Smooth muscle cell of the coronary artery (primary cell): ENCODE data around the gene DNASE1L1. TPM values are rescaled to one million over a fixed set of nuclear protein-coding genes. Genes with fewer than 3 reads are reported as not detected.

Experiments
- total RNA-seq: library from RNA; depleted of rRNA; stranded (reverse); fragments of >200 nt; gene quantifications from 2 replicates; pipeline ENCODE4 v1.2.3, GENCODE V29; 2014; ENCODE audit warnings: low replicate concordance

Gene DNASE1L1, protein sequence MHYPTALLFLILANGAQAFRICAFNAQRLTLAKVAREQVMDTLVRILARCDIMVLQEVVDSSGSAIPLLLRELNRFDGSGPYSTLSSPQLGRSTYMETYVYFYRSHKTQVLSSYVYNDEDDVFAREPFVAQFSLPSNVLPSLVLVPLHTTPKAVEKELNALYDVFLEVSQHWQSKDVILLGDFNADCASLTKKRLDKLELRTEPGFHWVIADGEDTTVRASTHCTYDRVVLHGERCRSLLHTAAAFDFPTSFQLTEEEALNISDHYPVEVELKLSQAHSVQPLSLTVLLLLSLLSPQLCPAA
- 34.3 and 98.6 TPM in 2 replicates for total RNA-seq

DNA sequence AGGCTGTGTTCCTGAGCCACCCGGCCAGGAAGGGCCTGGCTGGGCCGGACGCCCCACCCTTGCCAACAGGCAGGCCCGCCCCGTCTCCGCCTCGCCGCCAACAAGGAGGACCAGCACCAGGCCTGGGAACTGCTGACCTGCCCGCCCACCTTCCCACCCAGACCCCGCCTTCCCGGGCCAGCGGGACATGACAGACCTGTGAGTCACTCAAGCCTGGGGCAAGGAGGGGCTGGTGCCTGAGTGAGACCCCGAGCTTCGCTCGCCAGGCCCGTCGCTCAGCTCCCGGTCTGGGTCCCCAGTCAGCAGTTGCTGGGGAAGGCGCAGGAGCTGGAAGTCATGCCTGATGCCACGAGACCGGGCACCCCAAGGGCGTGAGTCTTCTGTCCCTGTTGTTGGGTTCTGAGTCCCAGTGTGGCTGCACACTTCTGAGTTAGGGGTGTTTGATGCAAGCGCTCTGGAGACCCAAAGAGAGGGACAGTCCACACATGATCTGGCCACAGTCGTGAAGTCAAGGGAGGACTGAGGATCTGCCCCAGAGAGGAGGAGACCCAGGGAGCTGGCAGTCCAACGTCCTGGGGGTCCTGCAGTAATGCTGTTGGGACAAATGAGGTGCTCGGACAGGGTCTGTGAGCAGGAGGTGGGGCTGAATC, at the start of gene DNASE1L1:
TSS of gene DNASE1L1 (minus strand) at position 33 of the 650 bp plus-strand sequence. CDS start 3,686 bp downstream, outside the sequence.

DNA sequence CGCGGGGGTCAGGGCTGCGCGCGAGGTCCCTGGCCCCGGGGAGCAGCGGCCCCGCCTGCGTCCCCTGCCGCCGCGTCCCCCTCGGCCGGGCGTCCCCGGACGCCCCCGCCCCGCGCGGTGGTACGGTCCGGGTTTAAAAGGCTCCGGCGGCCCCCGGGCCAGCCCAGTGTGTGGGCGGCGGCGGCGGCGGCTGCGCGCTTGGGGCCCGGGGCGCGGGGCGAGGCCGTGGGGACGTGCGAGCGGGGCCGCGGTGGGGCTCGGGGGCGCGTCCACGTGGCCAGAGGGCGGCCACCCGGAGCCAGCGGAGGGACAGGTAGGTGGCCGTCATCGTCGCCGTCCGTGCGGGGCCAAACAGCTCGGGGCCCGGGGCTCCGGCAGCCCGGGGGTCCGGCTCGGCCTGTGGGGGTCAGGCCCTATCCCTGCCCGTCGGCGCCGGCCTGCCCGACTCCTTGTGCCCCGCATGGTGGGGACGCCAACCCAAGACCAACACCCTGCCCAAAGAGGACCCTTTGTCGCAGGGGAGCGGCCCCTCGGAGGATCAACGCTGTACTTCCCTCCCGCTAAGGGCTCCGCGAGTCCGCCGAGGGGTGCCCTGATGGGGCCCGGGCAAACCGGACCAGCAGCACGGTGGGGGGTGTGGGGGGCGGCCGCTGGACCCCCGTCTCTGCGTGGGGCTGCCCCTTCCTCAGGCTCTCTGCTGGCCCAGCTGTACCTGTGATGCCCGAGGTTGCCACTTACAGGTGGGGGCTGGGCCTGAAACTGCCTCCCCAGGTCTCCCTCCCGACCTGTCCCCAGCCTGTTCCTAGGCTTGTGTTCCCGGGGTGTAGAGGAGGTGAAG, 49.3 kb upstream of the DNASE1L1 start, which contains the start of gene PLXNA3:
TSS of gene PLXNA3 (plus strand) at position 166 of the 838 bp plus-strand sequence. CDS start 1,903 bp downstream, outside the sequence.

DNA sequence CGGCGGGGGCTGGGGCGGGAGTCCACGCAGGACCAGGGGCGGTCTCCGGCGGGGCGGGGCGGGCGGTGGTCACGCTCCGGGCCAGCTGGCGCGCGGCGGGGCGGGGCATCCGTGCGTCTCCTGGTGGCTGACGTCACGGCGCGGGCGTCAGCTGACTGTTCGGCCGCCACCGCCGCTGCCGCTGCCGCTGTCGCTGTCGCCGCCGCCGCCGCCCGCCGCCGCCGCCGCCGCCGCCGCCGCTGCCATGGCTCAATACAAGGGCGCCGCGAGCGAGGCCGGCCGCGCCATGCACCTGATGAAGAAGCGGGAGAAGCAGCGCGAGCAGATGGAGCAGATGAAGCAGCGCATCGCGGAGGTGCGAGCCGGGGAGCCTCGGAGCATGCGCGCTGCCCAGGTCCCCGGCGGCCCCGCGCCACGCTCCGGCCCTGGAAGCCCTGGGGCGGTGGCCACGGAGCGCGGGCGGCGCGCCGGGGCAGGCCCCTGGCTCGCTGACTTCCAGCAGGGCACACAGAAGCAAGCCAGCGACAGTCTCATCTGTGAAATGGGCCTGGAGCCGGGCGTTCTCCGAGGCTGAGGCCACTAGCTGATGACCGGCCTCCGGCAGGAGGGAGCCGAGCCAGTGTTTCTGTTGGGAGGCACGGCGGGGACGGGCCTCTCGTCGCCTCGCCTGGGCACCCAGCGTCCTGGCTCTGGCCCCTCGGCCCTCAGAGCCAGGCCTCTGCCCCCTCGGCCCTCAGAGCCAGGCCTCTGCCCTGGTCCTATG, 35.1 kb upstream of the DNASE1L1 start, which contains the start of gene FAM50A:
TSS of gene FAM50A (plus strand) at position 150 of the 763 bp plus-strand sequence. CDS start at position 245, 95 bp downstream.

DNA sequence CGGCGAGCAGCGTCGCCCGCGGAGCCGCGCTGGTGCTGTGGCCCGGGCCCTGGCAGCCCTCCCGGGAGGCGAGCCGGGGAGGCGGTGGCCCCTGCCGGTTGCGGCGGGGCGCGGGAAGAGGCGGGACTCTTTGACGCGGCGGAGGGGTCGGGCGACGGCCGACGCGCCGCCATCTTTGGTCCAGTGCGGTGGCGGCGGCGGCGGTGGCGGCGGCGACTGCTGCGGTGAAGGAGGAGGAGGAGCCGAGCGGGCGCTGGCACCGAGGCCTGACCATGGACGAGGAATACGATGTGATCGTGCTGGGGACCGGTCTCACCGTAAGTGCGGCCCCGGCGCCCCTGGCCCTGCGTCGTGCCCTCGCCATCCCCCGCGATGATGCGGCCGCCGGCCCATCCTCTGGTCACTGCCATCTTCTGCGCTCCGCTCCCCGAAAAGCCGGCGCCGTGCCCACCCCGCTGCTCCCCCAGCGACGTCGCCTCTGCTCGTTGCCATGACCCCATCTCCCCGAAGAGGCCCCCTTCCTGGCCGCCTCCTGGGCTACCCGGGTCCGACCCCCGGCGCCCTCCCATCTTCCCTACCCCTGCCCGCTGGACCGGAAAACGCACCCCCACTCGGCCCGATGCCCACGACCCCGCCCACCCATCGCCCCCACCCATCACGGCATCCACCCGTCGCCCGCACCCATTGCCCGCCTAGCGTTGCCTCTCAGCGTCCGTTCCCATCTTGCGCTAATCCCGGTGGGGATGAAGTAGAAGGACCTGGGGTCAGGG, 28.1 kb upstream of the DNASE1L1 start, which contains the start of gene GDI1:
TSS of gene GDI1 (plus strand) at position 172 of the 770 bp plus-strand sequence. CDS start at position 273, 101 bp downstream.

DNA sequence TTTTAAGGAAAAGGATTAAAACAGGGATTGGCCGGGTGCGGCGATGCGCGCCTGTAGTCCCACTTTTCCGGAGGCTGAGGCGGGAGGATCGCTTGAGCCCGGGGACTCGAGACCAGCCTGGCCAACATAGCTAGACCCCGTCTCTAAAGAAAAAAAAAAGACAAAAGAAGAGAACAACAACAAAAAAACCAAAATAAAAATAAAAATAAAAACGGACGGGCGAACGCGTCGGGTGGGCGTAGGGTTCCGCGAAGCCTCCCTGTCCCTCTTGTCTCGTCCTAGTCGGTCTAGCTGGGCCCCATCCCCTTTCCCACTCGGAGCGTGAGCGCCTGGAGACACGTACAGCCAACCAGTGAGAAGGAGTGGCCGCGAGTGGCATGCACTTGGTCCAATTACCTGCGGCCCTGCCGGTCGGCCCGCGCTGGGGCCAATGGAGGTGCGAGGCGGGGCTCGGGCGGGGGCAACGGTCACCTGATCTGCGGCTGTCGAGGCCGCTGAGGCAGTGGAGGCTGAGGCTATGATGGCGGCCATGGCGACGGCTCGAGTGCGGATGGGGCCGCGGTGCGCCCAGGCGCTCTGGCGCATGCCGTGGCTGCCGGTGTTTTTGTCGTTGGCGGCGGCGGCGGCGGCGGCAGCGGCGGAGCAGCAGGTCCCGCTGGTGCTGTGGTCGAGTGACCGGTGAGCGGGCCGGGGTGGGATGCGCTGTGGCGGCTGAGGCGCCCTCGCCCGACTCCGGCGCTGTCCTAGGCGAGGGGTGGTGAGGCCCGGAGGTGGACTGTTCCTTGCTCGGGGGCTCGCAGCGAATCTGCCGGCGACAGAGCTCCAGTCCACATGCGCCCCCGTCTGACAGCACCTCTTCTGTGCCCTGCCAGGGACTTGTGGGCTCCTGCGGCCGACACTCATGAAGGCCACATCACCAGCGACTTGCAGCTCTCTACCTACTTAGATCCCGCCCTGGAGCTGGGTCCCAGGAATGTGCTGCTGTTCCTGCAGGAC, 19.4 kb upstream of the DNASE1L1 start, which contains the start of gene ATP6AP1:
TSS of gene ATP6AP1 (plus strand) at position 502 of the 996 bp plus-strand sequence. CDS start at position 518, 16 bp downstream.

DNA sequence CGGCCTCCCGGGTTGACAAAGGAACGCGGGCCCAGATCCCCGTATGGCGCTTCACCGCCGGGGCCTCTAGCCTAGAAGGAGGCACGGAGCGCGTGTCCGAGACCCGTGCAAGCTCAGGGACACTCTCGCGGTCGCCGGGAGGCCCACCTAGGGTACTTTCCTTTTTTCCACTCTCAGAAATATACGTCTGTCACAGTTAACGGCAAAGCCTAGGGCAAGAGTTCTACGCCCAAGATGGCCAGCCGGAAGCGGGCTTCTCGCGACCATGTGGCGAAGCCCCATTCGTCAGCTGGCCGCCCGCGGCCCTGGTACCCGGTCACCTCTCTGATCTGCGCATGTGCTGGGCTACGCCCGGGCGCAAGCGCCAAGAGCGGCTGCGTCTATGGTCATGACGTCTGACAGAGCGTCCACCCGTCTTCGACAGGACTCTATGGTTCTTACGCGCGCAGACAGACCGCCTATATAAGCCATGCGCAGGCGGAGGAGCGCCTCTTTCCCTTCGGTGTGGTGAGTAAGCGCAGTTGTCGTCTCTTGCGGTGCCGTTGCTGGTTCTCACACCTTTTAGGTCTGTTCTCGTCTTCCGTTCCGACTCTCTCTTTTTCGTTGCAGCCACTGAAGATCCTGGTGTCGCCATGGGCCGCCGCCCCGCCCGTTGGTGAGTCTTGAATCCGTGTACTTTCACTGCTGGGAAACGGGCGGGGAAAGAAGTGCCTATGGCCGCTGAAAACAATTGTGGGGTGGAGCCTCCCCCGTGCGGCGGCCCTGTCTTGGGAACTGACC, 11.0 kb downstream of the DNASE1L1 start, which contains the start of gene RPL10:
TSS of gene RPL10 (plus strand) at position 490 of the 780 bp plus-strand sequence. CDS start at position 633, 143 bp downstream.

DNA sequence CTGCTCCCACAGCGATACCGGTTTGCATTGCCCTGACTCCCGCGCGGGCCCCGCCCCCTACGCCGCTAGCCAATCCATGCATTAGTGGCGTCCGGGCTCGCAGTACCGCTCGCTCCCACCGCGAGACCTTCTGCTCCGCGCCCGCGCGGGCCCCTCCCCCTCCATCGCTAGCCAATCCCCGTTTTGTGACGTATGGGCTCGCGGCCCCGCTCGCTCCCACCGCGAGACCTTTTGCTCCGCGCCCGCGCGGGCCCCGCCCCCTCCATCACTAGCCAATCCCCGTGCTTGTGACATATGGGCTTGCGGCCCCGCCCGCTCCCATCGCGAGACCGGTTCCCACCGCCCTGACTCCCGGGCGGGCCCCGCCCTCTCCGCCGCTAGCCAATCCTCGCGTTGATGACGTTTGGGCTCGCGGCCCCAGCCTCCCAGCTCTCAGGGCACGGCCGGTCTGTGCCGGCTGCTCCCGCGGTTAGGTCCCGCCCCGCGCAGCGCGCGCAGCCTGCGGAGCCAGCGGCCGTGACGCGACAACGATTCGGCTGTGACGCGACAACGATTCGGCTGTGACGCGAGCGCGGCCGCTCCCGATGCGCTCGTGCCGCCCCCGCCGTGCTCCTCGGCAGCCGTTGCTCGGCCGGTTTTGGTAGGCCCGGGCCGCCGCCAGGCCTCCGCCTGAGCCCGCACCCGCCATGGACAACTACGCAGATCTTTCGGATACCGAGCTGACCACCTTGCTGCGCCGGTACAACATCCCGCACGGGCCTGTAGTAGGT, 30.1 kb downstream of the DNASE1L1 start, which contains the start of gene EMD:
TSS of gene EMD (plus strand) at position 497 of the 770 bp plus-strand sequence. CDS start at position 687, 190 bp downstream.

DNA sequence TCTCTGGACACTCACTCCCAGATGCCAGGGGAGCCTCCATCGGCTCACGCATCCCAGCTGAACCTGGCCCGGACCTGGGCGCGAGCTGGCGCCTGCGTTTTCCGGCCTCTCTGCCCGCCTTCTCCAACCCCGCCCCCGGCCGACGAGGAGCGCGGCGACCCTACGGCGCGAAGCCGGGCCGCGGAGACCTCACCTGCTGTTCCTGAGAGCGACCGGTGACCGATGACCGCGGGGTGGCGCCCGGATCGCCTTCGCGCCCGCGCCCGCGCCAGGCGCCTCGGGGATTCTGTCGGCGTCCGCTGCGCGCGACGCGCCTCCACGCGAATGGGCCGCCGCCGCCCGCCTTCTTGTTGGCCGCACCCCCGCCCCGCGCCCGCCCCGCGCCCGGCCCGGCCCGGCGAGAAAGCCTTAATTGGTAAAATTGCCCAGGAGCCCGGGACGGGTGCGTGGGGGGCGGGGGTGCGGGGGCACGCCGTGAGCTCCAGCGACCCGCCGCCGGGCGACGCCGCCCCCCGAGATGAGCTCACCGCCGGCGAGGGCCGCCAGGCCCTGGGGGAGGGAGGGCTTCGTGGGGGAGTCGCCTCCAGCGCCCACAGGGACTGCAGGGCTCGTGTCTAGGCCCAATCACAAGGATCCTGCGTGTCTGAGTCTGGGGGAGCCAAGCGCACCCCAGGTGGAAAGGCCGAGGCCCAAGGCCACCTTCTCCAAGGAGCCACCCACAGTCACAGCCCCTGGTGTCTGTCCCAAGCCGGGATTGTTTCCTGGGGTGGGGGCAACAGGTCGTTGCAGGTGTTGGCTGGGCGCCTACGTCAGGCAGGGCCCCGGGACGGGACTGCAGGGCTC, 34.5 kb downstream of the DNASE1L1 start, which contains the start of gene FLNA:
TSS of gene FLNA (minus strand) at position 322 of the 843 bp plus-strand sequence. CDS start 3,389 bp downstream, outside the sequence.

Other genes starting within 250 kb of the DNASE1L1 start
- gene OPN1MW, start 226.7 kb downstream of the DNASE1L1 start, total RNA-seq: not detected in 2 replicates
- gene OPN1MW2, start 189.5 kb downstream of the DNASE1L1 start, total RNA-seq: not detected in 2 replicates
- not detected in 2 replicates for gene OPN1MW3, start 151.7 kb downstream of the DNASE1L1 start, total RNA-seq
- not detected in 2 replicates for gene TEX28, start 114.1 kb downstream of the DNASE1L1 start, total RNA-seq
- gene TKTL1, start 113.5 kb downstream of the DNASE1L1 start, total RNA-seq: not detected in 2 replicates
- gene FLNA, start 34.6 kb downstream of the DNASE1L1 start, total RNA-seq: 2,276 and 2,381 TPM in 2 replicates
- 15.9 and 23.0 TPM in 2 replicates for gene EMD, start 30.0 kb downstream of the DNASE1L1 start, total RNA-seq
- gene RPL10, start 10.9 kb downstream of the DNASE1L1 start, total RNA-seq: 1,663 and 2,613 TPM in 2 replicates
- gene TAFAZZIN, start 2.3 kb upstream of the DNASE1L1 start, total RNA-seq: 12.3 and 18.6 TPM in 2 replicates
- 43.1 and 65.7 TPM in 2 replicates for gene ATP6AP1, start 19.4 kb upstream of the DNASE1L1 start, total RNA-seq
- gene GDI1, start 27.9 kb upstream of the DNASE1L1 start, total RNA-seq: 115 and 175 TPM in 2 replicates
- gene FAM50A, start 34.9 kb upstream of the DNASE1L1 start, total RNA-seq: 105 and 224 TPM in 2 replicates
- 9.6 and 17.3 TPM in 2 replicates for gene PLXNA3, start 49.0 kb upstream of the DNASE1L1 start, total RNA-seq
- gene LAGE3, start 70.0 kb upstream of the DNASE1L1 start, total RNA-seq: 14.9 and 16.4 TPM in 2 replicates
- 18.7 and 42.7 TPM in 2 replicates for gene UBL4A, start 77.4 kb upstream of the DNASE1L1 start, total RNA-seq
- gene SLC10A3, start 81.4 kb upstream of the DNASE1L1 start, total RNA-seq: 11.6 and 12.5 TPM in 2 replicates
- gene FAM3A, start 107.0 kb upstream of the DNASE1L1 start, total RNA-seq: 32.1 and 41.5 TPM in 2 replicates
- gene G6PD, start 137.6 kb upstream of the DNASE1L1 start, total RNA-seq: 31.9 and 68.3 TPM in 2 replicates
- 9.5 and 14.5 TPM in 2 replicates for gene IKBKG, start 138.4 kb upstream of the DNASE1L1 start, total RNA-seq
- not detected in 2 replicates for gene CTAG1A, start 175.9 kb upstream of the DNASE1L1 start, total RNA-seq
- not detected in 2 replicates for gene CTAG1B, start 210.0 kb upstream of the DNASE1L1 start, total RNA-seq
- not detected in 2 replicates for gene CTAG2, start 244.3 kb upstream of the DNASE1L1 start, total RNA-seq